OCI-LY7 (cell line): ENCODE results near the gene LHX3. TPM values are rescaled to one million over a fixed set of nuclear protein-coding genes. Genes with fewer than 3 reads are reported as not detected.

Experiments used
- BruUV-seq: library from RNA; stranded (reverse); fragments of 400-500 nt; replicated peaks from 2 replicates; lab custom pipeline; 2021; lab: Mats Ljungman, UMichigan
- CTCF ChIA-PET: fragments of 300-600 bp; sonication (Branson Sonifier 250); formaldehyde crosslinking; loops from one replicate; lab custom pipeline; 2022; ENCODE audit warnings: antibody characterized with exemption; ENCODE audit not compliant: unreplicated experiment; lab: Charles Lee
- POLR2A ChIA-PET: fragments of 300-600 bp; sonication (Branson Sonifier 250); formaldehyde crosslinking; loops from one replicate; lab custom pipeline; 2022; ENCODE audit warnings: antibody characterized with exemption; lab: Charles Lee
- DNase-seq: peaks from one replicate; pipeline ENCODE4 v3.0.0-alpha.2; 2015; ENCODE audit warnings: low spot score
- H2AFZ ChIP-seq: fragments of 200-600 bp; sonication (generic), shearing (Covaris generic); 2 replicates; pipeline ENCODE4 v1.6.1; 2014; ENCODE audit warnings: mild to moderate bottlenecking, antibody characterized with exemption, low read length, moderate library complexity
- H3K27ac ChIP-seq: fragments of 200-600 bp; sonication (generic); 2 replicates; pipeline ENCODE4 v1.5.1; 2014; ENCODE audit warnings: mixed run types, low read depth, mild to moderate bottlenecking, moderate library complexity, low read length, inconsistent platforms; ENCODE audit not compliant: poor library complexity, severe bottlenecking
- H3K36me3 ChIP-seq: fragments of 200-600 bp; sonication (generic); 2 replicates; pipeline ENCODE4 v1.6.1; 2014; ENCODE audit warnings: mild to moderate bottlenecking, antibody characterized with exemption, low read length, moderate library complexity, mixed read lengths; ENCODE audit not compliant: insufficient read depth
- H3K4me1 ChIP-seq: fragments of 200-600 bp; sonication (generic); 2 replicates; pipeline ENCODE4 v1.5.1; 2014; ENCODE audit warnings: mild to moderate bottlenecking, low read length; ENCODE audit not compliant: insufficient read depth, poor library complexity, severe bottlenecking
- H3K4me2 ChIP-seq: fragments of 200-600 bp; sonication (generic); 2 replicates; pipeline ENCODE4 v1.6.1; 2014; ENCODE audit warnings: mild to moderate bottlenecking, low read length
- H3K4me3 ChIP-seq: fragments of 200-600 bp; sonication (generic); 2 replicates; pipeline ENCODE4 v1.5.1; 2014; ENCODE audit warnings: mild to moderate bottlenecking, low read depth, low read length; ENCODE audit not compliant: poor library complexity, severe bottlenecking
- H3K79me2 ChIP-seq: fragments of 200-600 bp; sonication (generic); 2 replicates; pipeline ENCODE4 v1.6.1; 2016; ENCODE audit warnings: low read depth, mild to moderate bottlenecking, low read length, moderate library complexity, mixed read lengths; ENCODE audit not compliant: insufficient read depth
- H3K9me2 ChIP-seq: fragments of 200-600 bp; sonication (generic); 2 replicates; pipeline ENCODE4 v1.6.1; 2016; ENCODE audit warnings: mild to moderate bottlenecking, low read length, mixed read lengths; ENCODE audit not compliant: insufficient read depth
- H3K9me3 ChIP-seq: fragments of 200-600 bp; sonication (generic); 2 replicates; pipeline ENCODE4 v1.6.1; 2014; ENCODE audit warnings: mild to moderate bottlenecking, mixed run types, low read length, mixed read lengths
- H4K20me1 ChIP-seq: fragments of 200-600 bp; sonication (generic); 2 replicates; pipeline ENCODE4 v1.6.1; 2014; ENCODE audit warnings: mild to moderate bottlenecking, antibody characterized with exemption, low read length, moderate library complexity, mixed read lengths; ENCODE audit not compliant: insufficient read depth
- EZH2phosphoT487 ChIP-seq: fragments of 200-600 bp; sonication (generic); IDR thresholded peaks from 2 replicates; pipeline ENCODE4 v1.6.1; 2018; ENCODE audit warnings: low read depth, borderline replicate concordance, mild to moderate bottlenecking, mixed run types, antibody characterized with exemption, low read length, moderate library complexity, mixed read lengths
- intact Hi-C: fragments of 100-400 bp; cut with micrococcal nuclease; formaldehyde crosslinking; loops from one replicate; pipeline ENCODE4 v1.10.0; 2022; ENCODE audit not compliant: unreplicated experiment
- total RNA-seq, 2 experiments: library from RNA; depleted of rRNA in 1 of 2; stranded (reverse); fragments of >200 nt in 1 of 2; shearing (Covaris generic) in 1 of 2; gene quantifications; 2 replicates each; pipeline ENCODE4 v1.2.3, GENCODE V29; 2014 to 2022
- TF ChIP-seq, protein P1 (sequence below): fragments of 200-600 bp; sonication (generic); conservative IDR thresholded peaks from 2 replicates; pipeline ENCODE4 v1.5.1; 2014; ENCODE audit warnings: mild to moderate bottlenecking, antibody characterized with exemption, low read length, moderate library complexity, mixed read lengths

LHX3 gene
- total RNA-seq, 2 experiments from 2014 or later: 0.15 TPM; not detected in 1

DNA sequence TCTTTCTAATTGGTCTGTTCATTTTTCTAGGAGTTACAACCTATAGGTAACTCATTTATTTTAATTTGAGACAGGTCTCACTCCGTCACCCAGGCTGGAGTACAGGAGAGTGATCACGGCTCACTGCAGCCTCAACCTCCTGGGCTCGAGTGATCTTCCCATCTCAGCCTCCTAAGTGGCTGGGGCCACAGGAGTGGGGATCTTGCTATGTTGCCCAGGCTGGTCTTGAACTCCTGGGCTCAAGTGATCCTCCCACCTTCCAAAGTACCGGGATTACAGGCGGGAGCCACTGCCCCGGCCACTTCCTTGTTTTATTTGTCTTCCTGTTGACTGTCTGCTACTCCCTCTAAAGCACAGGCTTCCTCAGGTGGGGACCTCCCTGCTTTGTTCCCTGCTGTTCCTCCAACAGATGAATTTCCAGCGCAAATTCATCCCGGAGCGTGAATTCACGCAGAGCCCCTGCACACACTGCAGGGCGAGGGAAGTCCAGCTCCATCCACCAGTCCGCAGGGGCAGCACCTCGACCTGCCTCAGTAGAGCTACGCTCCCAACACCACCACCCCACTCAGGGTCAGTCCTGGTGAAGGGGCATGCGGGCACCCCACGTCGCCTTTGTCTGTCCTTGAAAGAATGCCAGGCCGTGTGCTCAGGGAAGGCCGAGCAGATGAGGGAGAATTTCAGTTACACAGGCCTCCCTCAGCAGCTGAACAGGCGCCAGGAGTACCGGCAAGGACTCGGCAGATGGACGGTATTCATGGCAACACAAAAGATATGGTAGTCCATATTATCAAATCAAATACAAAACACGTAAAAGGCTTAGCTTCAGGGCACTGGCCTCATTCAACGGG, 34.4 kb upstream of the LHX3 start:
- POLR2A ChIA-PET: no interaction called here
- peaks cover 68% of the 10 kb centered on the region for H3K4me1 ChIP-seq

DNA sequence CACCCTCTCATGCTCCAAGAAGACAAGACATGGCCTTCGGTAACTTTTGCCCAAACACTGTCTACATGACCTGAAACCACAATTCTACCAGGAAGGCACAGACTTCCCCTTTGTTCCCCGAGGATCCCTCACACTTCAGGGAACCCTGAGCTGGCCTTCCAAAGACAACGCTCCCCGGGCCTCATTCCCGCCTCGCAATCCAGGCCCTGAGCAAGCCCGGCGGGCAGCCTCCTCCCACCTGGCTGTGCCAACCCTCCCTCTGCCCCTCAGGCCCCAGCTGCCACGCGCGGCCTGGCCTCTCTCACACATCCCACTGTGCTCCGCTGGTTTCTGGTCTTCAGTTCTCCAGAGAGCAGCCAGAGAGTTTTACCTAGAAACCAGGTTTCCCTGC, 33.4 kb upstream of the LHX3 start:
- H4K20me1 ChIP-seq: peaks cover 29% of the 10 kb centered on the region

More for the DNA sequence above, 34.4 kb upstream of the LHX3 start:
- intact Hi-C loops: no loop called here
- H3K9me3 ChIP-seq: no peaks in the 10 kb centered on the region
- CTCF ChIA-PET: interaction anchor here (0.6 to 1.8 kb wide), 6 partner anchors 12 to 95 kb away, joined by 3 to 8 read pairs (median 4); no protein-coding TSS in a partner anchor
- no TSS peak for BruUV-seq
- peaks cover 85% of the 10 kb centered on the region for H3K36me3 ChIP-seq
- peak overlapping the region; percentile 85 for H3K27ac ChIP-seq
- peak overlapping the region; percentile 92 for H3K4me2 ChIP-seq
- peaks cover 70% of the 10 kb centered on the region for H3K79me2 ChIP-seq
- no peak for TF ChIP-seq EZH2phosphoT487
- TF ChIP-seq, protein P1, sequence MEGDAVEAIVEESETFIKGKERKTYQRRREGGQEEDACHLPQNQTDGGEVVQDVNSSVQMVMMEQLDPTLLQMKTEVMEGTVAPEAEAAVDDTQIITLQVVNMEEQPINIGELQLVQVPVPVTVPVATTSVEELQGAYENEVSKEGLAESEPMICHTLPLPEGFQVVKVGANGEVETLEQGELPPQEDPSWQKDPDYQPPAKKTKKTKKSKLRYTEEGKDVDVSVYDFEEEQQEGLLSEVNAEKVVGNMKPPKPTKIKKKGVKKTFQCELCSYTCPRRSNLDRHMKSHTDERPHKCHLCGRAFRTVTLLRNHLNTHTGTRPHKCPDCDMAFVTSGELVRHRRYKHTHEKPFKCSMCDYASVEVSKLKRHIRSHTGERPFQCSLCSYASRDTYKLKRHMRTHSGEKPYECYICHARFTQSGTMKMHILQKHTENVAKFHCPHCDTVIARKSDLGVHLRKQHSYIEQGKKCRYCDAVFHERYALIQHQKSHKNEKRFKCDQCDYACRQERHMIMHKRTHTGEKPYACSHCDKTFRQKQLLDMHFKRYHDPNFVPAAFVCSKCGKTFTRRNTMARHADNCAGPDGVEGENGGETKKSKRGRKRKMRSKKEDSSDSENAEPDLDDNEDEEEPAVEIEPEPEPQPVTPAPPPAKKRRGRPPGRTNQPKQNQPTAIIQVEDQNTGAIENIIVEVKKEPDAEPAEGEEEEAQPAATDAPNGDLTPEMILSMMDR: no peak
- DNase-seq: no peak
- peak overlapping the region; percentile 48 for H3K4me3 ChIP-seq
- peaks cover 38% of the 10 kb centered on the region for H4K20me1 ChIP-seq
- H3K9me2 ChIP-seq: no peaks in the 10 kb centered on the region
- no peak overlapping the region for H2AFZ ChIP-seq

More for the DNA sequence above, 33.4 kb upstream of the LHX3 start:
- Histone ChIP-seq H3K4me3 (no peak overlapping the region), H3K9me3 (no peaks in the 10 kb centered on the region), H2AFZ (no peak overlapping the region), H3K36me3 (peaks cover 86% of the 10 kb centered on the region), H3K4me1 (peaks cover 58% of the 10 kb centered on the region), H3K9me2 (no peaks in the 10 kb centered on the region), H3K79me2 (peaks cover 64% of the 10 kb centered on the region), H3K4me2 (peak overlapping the region; percentile 92), H3K27ac (peak overlapping the region; percentile 85)
- ChIA-PET CTCF (interaction anchor here (0.9 kb wide), 1 partner anchor 15 kb away, joined by 3 read pairs; no protein-coding TSS in a partner anchor), POLR2A (no interaction called here)
- intact Hi-C loops: no loop called here
- no peak for DNase-seq
- no TSS peak for BruUV-seq
- no peak for TF ChIP-seq EZH2phosphoT487
- TF ChIP-seq, protein P1: no peak
